ENCODE data around the gene DNMT3A. TPM values are rescaled to one million over a fixed set of nuclear protein-coding genes. Genes with fewer than 3 reads are reported as not detected.
A peak's percentile ranks its signal among the peaks of the same experiment; 100 is the strongest.

The DNMT3A gene
- total RNA-seq, 1 donor from 2014 or later: 49.9 TPM

GRCh38 chr2:25304321-25304720, 37.4 kb downstream of the DNMT3A start:
- peaks cover 44% of the 10 kb centered on the region for H3K4me1 Mint-ChIP-seq
- ChIA-PET POLR2A (interaction anchor here (0.5 to 4.1 kb wide), 3 partner anchors 11 to 201 kb away, joined by 3 to 26 read pairs (median 10); no protein-coding TSS in a partner anchor), CTCF (no interaction called here)
- TF ChIP-seq, protein P1, sequence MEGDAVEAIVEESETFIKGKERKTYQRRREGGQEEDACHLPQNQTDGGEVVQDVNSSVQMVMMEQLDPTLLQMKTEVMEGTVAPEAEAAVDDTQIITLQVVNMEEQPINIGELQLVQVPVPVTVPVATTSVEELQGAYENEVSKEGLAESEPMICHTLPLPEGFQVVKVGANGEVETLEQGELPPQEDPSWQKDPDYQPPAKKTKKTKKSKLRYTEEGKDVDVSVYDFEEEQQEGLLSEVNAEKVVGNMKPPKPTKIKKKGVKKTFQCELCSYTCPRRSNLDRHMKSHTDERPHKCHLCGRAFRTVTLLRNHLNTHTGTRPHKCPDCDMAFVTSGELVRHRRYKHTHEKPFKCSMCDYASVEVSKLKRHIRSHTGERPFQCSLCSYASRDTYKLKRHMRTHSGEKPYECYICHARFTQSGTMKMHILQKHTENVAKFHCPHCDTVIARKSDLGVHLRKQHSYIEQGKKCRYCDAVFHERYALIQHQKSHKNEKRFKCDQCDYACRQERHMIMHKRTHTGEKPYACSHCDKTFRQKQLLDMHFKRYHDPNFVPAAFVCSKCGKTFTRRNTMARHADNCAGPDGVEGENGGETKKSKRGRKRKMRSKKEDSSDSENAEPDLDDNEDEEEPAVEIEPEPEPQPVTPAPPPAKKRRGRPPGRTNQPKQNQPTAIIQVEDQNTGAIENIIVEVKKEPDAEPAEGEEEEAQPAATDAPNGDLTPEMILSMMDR (IDR thresholded peaks at IDR 0.05): no peak
- peaks cover 39% of the 10 kb centered on the region for H3K36me3 Mint-ChIP-seq (ENCODE audit: low read depth)
- no peaks in the 10 kb centered on the region for H3K9me3 Mint-ChIP-seq
- no peak overlapping the region for H3K4me3 Mint-ChIP-seq
- ATAC-seq (ENCODE audit: low read depth) (no peak), DNase-seq (no peak)
- H3K27ac Mint-ChIP-seq: no peak overlapping the region
- no peaks in the 10 kb centered on the region for H3K27me3 Mint-ChIP-seq
- intact Hi-C loops (cut with micrococcal nuclease): no loop called here

GRCh38 chr2:25303633-25304236, 38.0 kb downstream of the DNMT3A start:
- H3K4me1 Mint-ChIP-seq: peaks cover 40% of the 10 kb centered on the region
- H3K36me3 Mint-ChIP-seq (ENCODE audit: low read depth): peaks cover 44% of the 10 kb centered on the region
- H3K4me3 Mint-ChIP-seq: no peak overlapping the region
- CTCF ChIA-PET: interaction anchor here (3.3 kb wide), 1 partner anchor 59 kb away, joined by 10 read pairs; no protein-coding TSS in a partner anchor
- H3K27ac Mint-ChIP-seq: no peak overlapping the region
- H3K9me3 Mint-ChIP-seq: no peaks in the 10 kb centered on the region
- intact Hi-C loops (cut with micrococcal nuclease): loop anchor here (2.0 kb wide), 1 partner anchor 17 kb away; no protein-coding TSS in a partner anchor
- DNase-seq (no peak), ATAC-seq (ENCODE audit: low read depth) (no peak)
- no peaks in the 10 kb centered on the region for H3K27me3 Mint-ChIP-seq
- TF ChIP-seq, protein P1 (IDR thresholded peaks at IDR 0.05): no peak
- POLR2A ChIA-PET: interaction anchor here (0.7 to 4.1 kb wide), 5 partner anchors 9 to 59 kb away, joined by 3 to 26 read pairs (median 10); no protein-coding TSS in a partner anchor

DNA sequence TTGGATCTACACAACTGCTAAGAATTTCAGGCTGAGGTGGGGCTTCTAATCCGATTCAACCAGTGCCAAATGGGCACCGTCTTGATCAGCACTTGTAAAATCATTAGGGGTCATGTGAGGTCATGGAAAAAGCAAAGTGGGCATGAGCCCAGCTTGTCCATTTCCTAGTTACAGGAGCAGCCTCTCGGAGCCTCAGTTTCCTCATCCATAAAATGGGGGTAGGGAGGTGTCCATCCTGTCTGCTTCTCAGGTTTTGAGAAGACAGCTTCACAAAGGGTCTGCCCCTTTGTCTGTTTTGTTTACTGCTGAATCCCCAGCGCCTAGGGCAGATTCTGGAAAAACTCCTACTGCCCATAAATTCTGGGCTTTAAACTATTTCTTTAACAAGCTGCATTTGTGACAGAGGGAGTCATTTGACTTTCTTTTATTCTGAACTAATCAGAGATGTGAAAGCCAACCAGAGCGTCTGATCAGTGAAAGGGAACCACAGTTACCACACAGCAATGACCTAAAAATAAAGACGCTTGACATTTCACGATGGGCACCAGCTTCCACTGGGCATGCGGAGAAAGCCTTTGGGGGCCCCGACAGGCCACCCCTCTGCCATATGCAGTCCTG, 38.9 kb downstream of the DNMT3A start:
- H3K4me1 Mint-ChIP-seq: peaks cover 40% of the 10 kb centered on the region

GRCh38 chr2:25301453-25302352, 40.0 kb downstream of the DNMT3A start:
- intact Hi-C loops (cut with micrococcal nuclease): loop anchor here (1.0 to 2.0 kb wide), 10 partner anchors 19 to 329 kb away; partner anchors contain the start of gene DNMT3A
- ATAC-seq (ENCODE audit: low read depth): peak; percentile 95
- TF ChIP-seq, protein P1 (IDR thresholded peaks at IDR 0.05): no peak

More for the DNA sequence above, 38.9 kb downstream of the DNMT3A start:
- DNase-seq (no peak), ATAC-seq (ENCODE audit: low read depth) (no peak)
- Mint-ChIP-seq H3K36me3 (ENCODE audit: low read depth) (peaks cover 47% of the 10 kb centered on the region), H3K9me3 (no peaks in the 10 kb centered on the region), H3K4me3 (no peak overlapping the region), H3K27me3 (no peaks in the 10 kb centered on the region), H3K27ac (no peak overlapping the region)
- intact Hi-C loops (cut with micrococcal nuclease): loop anchor here (2.0 kb wide), 1 partner anchor 18 kb away; no protein-coding TSS in a partner anchor
- POLR2A ChIA-PET: interaction anchor here (0.6 to 4.1 kb wide), 10 partner anchors 9 to 254 kb away, joined by 3 to 26 read pairs (median 6); no protein-coding TSS in a partner anchor
- CTCF ChIA-PET: interaction anchor here (2.6 to 3.3 kb wide), 2 partner anchors 25 to 60 kb away, joined by 10 to 20 read pairs; no protein-coding TSS in a partner anchor
- TF ChIP-seq, protein P1 (IDR thresholded peaks at IDR 0.05): no peak

More at GRCh38 chr2:25301453-25302352, 40.0 kb downstream of the DNMT3A start:
- Mint-ChIP-seq H3K4me1 (peaks cover 39% of the 10 kb centered on the region), H3K27ac (peak overlapping the region; percentile 46), H3K27me3 (no peaks in the 10 kb centered on the region), H3K36me3 (ENCODE audit: low read depth) (peaks cover 41% of the 10 kb centered on the region), H3K4me3 (peak overlapping the region; percentile 42), H3K9me3 (no peaks in the 10 kb centered on the region)
- CTCF ChIA-PET: interaction anchor here (0.8 to 3.3 kb wide), 7 partner anchors 9 to 94 kb away, joined by 3 to 20 read pairs (median 4); partner anchors contain the start of gene DNMT3A
- POLR2A ChIA-PET: interaction anchor here (0.6 to 4.1 kb wide), 24 partner anchors 8 to 285 kb away, joined by 3 to 26 read pairs (median 4); no protein-coding TSS in a partner anchor
- DNase-seq: peak; percentile 61

Data from activated B cell treated with CpG ODN at 0.5 μM for 24 hours (primary cell).